ENCODE measurements around the gene B4GALT7.

The B4GALT7 gene

GRCh38 chr5:177578316-177578715, 21.6 kb upstream of the B4GALT7 start:
- no peaks in the 10 kb centered on the region for H3K27me3 Mint-ChIP-seq
- no peak overlapping the region for H3K27ac Mint-ChIP-seq
- no peaks in the 10 kb centered on the region for H3K36me3 Mint-ChIP-seq
- no peaks in the 10 kb centered on the region for H3K9me3 Mint-ChIP-seq (ENCODE audit: low read depth)
- H3K4me3 Mint-ChIP-seq = no peak overlapping the region
- H3K4me1 Mint-ChIP-seq (ENCODE audit: low read depth) = no peaks in the 10 kb centered on the region

GRCh38 chr5:177588413-177588909, 11.5 kb upstream of the B4GALT7 start:
- peaks cover 13% of the 10 kb centered on the region for H3K4me1 Mint-ChIP-seq (ENCODE audit: low read depth)
- H3K9me3 Mint-ChIP-seq (ENCODE audit: low read depth) = no peaks in the 10 kb centered on the region
- H3K27ac Mint-ChIP-seq = no peak overlapping the region
- no peak overlapping the region for H3K4me3 Mint-ChIP-seq
- no peaks in the 10 kb centered on the region for H3K36me3 Mint-ChIP-seq
- peaks cover 7% of the 10 kb centered on the region for H3K27me3 Mint-ChIP-seq

GRCh38 chr5:177590406-177590805, 9.5 kb upstream of the B4GALT7 start:
- peaks cover 19% of the 10 kb centered on the region for H3K4me1 Mint-ChIP-seq (ENCODE audit: low read depth)
- H3K27ac Mint-ChIP-seq = no peak overlapping the region
- H3K36me3 Mint-ChIP-seq = no peaks in the 10 kb centered on the region
- H3K4me3 Mint-ChIP-seq = no peak overlapping the region
- peaks cover 5% of the 10 kb centered on the region for H3K27me3 Mint-ChIP-seq
- no peaks in the 10 kb centered on the region for H3K9me3 Mint-ChIP-seq (ENCODE audit: low read depth)

- Mint-ChIP-seq H3K27ac (peak overlapping the region; percentile 78), H3K27me3 (peaks cover 2% of the 10 kb centered on the region), H3K36me3 (peaks cover 8% of the 10 kb centered on the region), H3K4me1 (ENCODE audit: low read depth) (peaks cover 23% of the 10 kb centered on the region), H3K4me3 (peak overlapping the region; percentile 99), H3K9me3 (ENCODE audit: low read depth) (no peaks in the 10 kb centered on the region)
These were observed 8.3 kb upstream of the B4GALT7 start for GRCh38 chr5:177591690-177592009.

GRCh38 chr5:177592010-177592834, 7.7 kb upstream of the B4GALT7 start, which contains the start of gene TMED9:
Gene TMED9 (plus strand): TSS chr5:177592203. CDS start chr5:177592215, 12 bp downstream.
- H3K27me3 Mint-ChIP-seq = peaks cover 2% of the 10 kb centered on the region
- H3K36me3 Mint-ChIP-seq = peaks cover 8% of the 10 kb centered on the region
- no peaks in the 10 kb centered on the region for H3K9me3 Mint-ChIP-seq (ENCODE audit: low read depth)
- peak within 1 kb of the TSS; percentile 98 for H3K27ac Mint-ChIP-seq
- peak within 1 kb of the TSS; percentile 99 for H3K4me3 Mint-ChIP-seq
- H3K4me1 Mint-ChIP-seq (ENCODE audit: low read depth) = peaks cover 23% of the 10 kb centered on the region

- Mint-ChIP-seq H3K9me3 (ENCODE audit: low read depth) (no peaks in the 10 kb centered on the region), H3K4me1 (ENCODE audit: low read depth) (peaks cover 26% of the 10 kb centered on the region), H3K36me3 (peaks cover 8% of the 10 kb centered on the region), H3K27ac (no peak overlapping the region), H3K4me3 (peak overlapping the region; percentile 99), H3K27me3 (peaks cover 2% of the 10 kb centered on the region)
These were observed 7.0 kb upstream of the B4GALT7 start for GRCh38 chr5:177592905-177593304.

GRCh38 chr5:177593511-177593910, 6.4 kb upstream of the B4GALT7 start:
- Mint-ChIP-seq H3K4me1 (ENCODE audit: low read depth) (peaks cover 29% of the 10 kb centered on the region), H3K27ac (no peak overlapping the region), H3K4me3 (peak overlapping the region; percentile 99), H3K36me3 (peaks cover 8% of the 10 kb centered on the region), H3K9me3 (ENCODE audit: low read depth) (no peaks in the 10 kb centered on the region), H3K27me3 (peaks cover 2% of the 10 kb centered on the region)

- H3K27me3 Mint-ChIP-seq = peaks cover 2% of the 10 kb centered on the region
- H3K9me3 Mint-ChIP-seq (ENCODE audit: low read depth) = no peaks in the 10 kb centered on the region
- peaks cover 33% of the 10 kb centered on the region for H3K4me1 Mint-ChIP-seq (ENCODE audit: low read depth)
- peaks cover 8% of the 10 kb centered on the region for H3K36me3 Mint-ChIP-seq
- H3K4me3 Mint-ChIP-seq = peak overlapping the region; percentile 13
- H3K27ac Mint-ChIP-seq = no peak overlapping the region
These were observed 5.9 kb upstream of the B4GALT7 start for GRCh38 chr5:177594071-177594470.

- peaks cover 8% of the 10 kb centered on the region for H3K36me3 Mint-ChIP-seq
- no peaks in the 10 kb centered on the region for H3K9me3 Mint-ChIP-seq (ENCODE audit: low read depth)
- no peaks in the 10 kb centered on the region for H3K27me3 Mint-ChIP-seq
- peaks cover 35% of the 10 kb centered on the region for H3K4me1 Mint-ChIP-seq (ENCODE audit: low read depth)
- no peak overlapping the region for H3K27ac Mint-ChIP-seq
- H3K4me3 Mint-ChIP-seq = no peak overlapping the region
These were observed 4.8 kb upstream of the B4GALT7 start for GRCh38 chr5:177595026-177595585.

- H3K4me3 Mint-ChIP-seq = no peak overlapping the region
- H3K9me3 Mint-ChIP-seq (ENCODE audit: low read depth) = no peaks in the 10 kb centered on the region
- H3K36me3 Mint-ChIP-seq = peaks cover 8% of the 10 kb centered on the region
- H3K27ac Mint-ChIP-seq = no peak overlapping the region
- peaks cover 44% of the 10 kb centered on the region for H3K4me1 Mint-ChIP-seq (ENCODE audit: low read depth)
- no peaks in the 10 kb centered on the region for H3K27me3 Mint-ChIP-seq
These were observed 3.7 kb upstream of the B4GALT7 start for GRCh38 chr5:177595991-177596774.

- Mint-ChIP-seq H3K4me1 (ENCODE audit: low read depth) (peaks cover 42% of the 10 kb centered on the region), H3K36me3 (peaks cover 8% of the 10 kb centered on the region), H3K27ac (no peak overlapping the region), H3K4me3 (no peak overlapping the region), H3K9me3 (ENCODE audit: low read depth) (no peaks in the 10 kb centered on the region), H3K27me3 (no peaks in the 10 kb centered on the region)
These were observed 3.1 kb upstream of the B4GALT7 start for GRCh38 chr5:177596775-177597238.

GRCh38 chr5:177598477-177598876, 1.5 kb upstream of the B4GALT7 start:
- Mint-ChIP-seq H3K4me3 (peak overlapping the region; percentile 82), H3K27ac (peak overlapping the region; percentile 61), H3K4me1 (ENCODE audit: low read depth) (peaks cover 39% of the 10 kb centered on the region), H3K36me3 (peaks cover 8% of the 10 kb centered on the region), H3K9me3 (ENCODE audit: low read depth) (no peaks in the 10 kb centered on the region), H3K27me3 (no peaks in the 10 kb centered on the region)

- peak overlapping the region; percentile 98 for H3K4me3 Mint-ChIP-seq
- H3K27ac Mint-ChIP-seq = peak overlapping the region; percentile 96
- peaks cover 33% of the 10 kb centered on the region for H3K4me1 Mint-ChIP-seq (ENCODE audit: low read depth)
- peaks cover 8% of the 10 kb centered on the region for H3K36me3 Mint-ChIP-seq
- no peaks in the 10 kb centered on the region for H3K9me3 Mint-ChIP-seq (ENCODE audit: low read depth)
- H3K27me3 Mint-ChIP-seq = no peaks in the 10 kb centered on the region
These were observed 631 bp downstream of the B4GALT7 start for GRCh38 chr5:177600508-177601018.

GRCh38 chr5:177601126-177601525, 1.2 kb downstream of the B4GALT7 start:
- peaks cover 35% of the 10 kb centered on the region for H3K4me1 Mint-ChIP-seq (ENCODE audit: low read depth)
- peak overlapping the region; percentile 96 for H3K27ac Mint-ChIP-seq
- peak overlapping the region; percentile 98 for H3K4me3 Mint-ChIP-seq
- H3K36me3 Mint-ChIP-seq = peaks cover 4% of the 10 kb centered on the region
- no peaks in the 10 kb centered on the region for H3K9me3 Mint-ChIP-seq (ENCODE audit: low read depth)
- H3K27me3 Mint-ChIP-seq = no peaks in the 10 kb centered on the region
